Fibroblast of skin of left quadriceps (primary cell): ENCODE data around the gene MYO9A.
"Not testable (repeated sequence)": the region's sequence is repeated elsewhere in the genome, so short reads cannot be mapped to it uniquely, and the experiment has no call there.

Source experiments
- DNase-seq, 2 experiments: peaks; one replicate each; pipeline ENCODE4 v3.0.0-alpha.2; 2013; ENCODE audit warnings: low read depth in 2 of 2

The MYO9A gene

DNA sequence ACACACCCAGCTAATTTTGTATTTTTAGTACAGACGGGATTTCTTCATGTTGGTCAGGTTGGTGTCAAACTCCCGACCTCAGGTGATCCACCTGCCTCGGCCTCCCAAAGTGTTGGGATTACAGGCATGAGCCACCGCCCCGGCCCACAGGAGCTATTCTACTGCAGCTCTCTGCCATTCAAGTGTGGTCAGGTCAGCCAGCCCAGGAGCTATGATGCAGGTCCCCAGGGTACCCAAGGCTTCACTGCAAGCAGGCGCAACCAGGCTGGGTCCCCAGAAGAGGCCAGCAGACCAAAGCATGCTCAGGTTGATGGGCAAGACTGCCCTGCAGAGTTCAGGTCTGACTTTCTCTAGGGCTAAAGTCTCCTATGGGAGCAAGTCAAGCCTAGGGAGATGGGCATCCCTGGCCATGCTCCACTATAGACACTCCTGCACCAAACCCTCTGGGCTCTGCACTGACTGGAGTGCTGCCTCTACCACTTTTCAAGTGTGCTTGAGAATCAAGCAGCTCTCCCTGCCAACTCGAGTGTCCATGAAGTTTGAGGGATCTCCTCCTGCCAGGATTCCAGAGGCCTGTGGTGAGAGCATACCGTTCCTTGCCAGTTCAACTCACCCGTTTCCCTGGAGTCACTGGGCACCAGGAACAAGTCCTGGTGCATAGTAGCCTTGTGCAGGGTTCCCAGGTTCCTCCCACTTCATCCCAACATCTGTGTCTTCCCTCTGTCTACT lies 30.9 kb downstream of the MYO9A start:
- no peak for DNase-seq

DNA sequence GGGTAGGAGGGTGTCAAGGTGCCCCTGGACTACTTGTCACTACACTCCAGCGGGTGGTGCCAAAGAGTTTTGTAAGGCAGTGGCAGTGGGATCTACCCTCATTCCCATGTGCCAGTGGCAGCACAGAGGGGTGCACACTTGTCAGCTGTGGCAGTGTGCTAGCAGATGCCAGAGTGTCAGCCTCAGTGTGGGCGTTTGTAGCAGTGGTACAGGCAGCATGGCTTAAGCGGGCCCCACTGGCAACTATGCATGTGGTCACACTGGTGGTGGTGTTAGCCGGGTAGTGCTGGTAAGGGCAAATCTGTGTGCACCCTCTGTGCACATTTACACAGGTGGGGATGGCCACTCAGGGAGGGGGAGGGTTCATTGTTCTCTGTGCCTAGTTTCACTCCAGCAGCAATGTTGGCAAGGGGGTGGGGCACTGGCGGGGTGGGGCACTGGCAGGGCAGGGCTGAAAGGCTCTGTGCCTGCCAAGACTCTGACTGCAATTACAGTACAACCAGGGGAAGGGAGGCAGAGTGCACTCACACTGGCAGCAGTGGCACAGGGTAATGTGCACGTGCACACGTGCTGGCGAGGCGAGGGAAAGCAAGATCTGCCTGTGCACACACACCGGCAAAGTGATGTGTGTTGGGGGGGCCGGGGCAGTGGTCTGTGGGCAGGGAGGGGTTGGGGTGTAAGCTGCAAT lies 31.8 kb downstream of the MYO9A start:
- DNase-seq: no peak

DNA sequence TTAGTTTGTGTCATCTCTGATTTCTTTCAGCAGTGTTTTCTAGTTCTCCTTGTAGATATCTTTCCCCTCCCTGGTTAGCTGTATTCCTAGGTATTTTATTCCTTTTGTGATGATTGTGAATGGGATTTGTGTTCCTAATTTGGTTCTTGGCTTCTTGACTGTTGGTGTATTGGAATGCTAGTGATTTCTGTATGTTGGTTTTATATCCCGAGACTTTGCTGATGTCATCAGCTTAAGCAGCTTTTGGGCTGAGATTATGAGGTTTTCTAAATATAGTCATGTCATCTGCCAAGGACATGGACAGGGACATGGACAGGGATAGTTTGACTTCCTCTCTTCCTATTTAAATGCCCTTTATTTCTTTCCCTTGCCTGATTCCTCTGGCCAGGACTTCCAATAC lies 35.8 kb downstream of the MYO9A start:
- DNase-seq: no peak

DNA sequence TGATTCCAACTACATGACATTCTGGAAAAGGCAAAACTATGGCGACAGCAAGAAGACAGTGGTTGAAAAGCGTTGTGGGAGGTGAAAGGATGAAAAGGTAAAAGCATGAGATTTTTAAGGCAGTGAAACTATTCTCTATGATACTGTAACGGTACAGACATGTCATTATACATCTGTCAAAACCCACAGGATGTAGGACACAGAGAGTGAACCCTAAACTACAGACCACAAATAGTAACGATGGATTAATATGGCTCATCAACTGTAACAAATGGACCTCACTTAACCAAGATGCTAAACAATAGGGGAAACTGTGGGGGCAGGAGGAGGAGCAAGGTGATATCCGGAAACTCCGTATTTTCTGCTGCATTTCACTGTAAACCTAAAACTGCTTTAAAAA lies 39.1 kb downstream of the MYO9A start:
- DNase-seq: no peak

DNA sequence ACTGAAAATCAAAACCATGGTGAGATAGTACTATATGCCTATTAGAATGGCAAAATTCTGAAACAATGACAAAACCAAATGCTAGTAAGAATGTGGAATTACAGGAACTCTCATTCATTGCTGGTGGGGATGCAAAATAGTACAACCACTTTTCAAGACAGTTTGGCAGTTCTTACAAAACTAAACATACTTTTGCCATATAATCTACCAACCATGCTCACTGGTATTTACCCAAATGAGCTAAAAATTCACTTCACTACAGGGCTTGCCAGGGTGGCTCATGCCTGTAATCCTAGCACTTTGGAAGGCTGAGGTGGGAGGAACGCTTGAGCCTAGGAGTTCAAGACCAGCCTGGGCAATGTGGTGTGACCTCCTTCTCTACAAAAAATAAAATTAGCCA lies 40.0 kb downstream of the MYO9A start:
- DNase-seq: no peak

DNA sequence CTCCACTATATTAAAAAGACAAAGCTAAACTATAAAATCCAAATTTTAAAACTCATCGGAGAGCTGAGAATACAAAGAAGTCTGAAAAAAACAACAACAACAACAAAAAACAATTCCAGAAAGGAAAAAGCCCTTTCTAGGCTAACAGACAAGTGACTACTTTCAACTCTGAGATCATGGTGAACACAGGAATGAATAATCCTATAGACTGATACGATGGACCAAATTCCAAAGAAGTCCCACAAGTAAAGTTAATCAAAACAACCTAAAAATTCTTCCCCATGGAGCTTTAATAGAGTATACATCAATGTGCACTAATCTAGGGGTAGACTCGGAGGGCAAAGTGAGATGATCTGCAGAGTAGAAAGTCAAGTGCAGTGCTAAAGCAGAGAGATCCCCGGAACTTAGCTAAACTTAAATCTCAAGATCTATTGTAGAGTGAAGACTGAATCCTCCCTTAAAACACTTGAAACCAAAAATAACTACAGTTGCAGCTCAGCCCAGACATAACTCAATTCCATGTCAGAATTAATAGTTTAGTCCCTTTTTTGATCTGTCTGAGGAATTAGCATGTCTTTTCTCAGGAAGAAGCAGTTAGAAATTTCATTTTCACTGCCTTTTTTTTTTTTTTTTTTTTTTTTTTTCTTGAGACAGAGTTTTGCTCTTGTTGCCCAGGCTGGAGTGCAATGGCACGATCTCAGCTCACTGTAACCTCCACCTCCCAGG lies 43.5 kb downstream of the MYO9A start:
- DNase-seq: no peak

DNA sequence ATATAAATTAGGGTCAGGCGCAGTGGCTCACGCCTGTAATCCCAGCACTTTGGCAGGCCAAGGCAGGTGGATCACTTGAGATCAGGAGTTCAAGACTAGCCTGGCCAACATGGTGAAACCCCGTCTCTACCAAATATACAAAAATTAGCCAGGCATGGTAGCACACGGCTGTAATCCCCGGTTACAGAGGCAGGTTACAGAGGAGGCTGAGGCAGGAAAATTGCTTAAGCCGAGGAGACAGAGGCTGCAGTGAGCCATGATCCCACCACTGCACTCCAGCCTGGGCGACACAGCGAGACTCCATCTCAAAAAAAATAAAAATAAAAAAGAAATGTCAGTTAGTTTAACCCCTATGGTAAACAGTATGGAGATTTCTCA lies 46.5 kb downstream of the MYO9A start:
- not testable (repeated sequence) for DNase-seq

DNA sequence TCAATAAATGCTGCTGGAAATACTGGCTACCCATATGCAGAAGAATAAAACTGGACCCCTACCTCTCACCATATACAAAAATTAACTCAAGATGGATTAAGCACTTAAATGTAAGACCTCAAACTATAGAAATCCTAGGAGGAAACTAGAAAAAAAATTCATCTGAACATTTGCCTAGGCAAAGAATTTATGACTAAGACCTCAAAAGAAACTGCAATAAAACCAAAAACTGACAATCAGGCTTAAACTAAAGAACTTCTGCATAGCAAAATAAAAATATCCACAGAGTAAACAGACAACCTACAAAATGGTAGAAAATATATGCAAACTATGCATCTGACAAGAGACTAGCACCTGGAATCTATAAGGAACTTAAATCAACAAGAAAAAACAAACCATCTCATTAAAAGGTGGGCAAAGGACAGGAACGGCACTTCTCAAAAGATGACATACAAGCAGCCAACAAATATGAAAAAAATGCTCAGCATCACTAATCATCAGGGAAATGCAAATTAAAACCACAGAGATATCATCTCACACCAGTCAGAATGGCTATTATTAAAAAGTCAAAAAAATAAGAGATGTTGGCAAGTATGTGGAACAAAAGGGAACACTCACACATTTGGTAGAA lies 47.0 kb downstream of the MYO9A start:
- DNase-seq: no peak

DNA sequence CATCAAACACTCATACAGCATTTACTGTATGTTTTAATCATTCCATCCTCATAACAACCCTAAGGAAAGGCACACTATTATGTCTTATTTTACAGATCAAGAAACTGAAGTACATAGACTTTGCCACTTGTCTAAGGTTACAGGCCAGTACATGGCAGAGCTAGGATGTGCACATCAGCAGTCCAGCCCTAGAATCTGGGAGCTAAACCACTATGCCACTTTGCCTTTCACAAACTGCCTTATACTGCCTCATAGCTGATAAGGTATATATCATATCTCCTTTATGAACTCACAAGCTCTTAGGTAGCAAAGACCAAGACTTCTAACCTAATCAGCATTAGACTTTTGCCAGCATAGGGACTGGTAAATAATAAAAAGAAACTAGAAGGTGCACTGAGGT lies 49.1 kb downstream of the MYO9A start:
- DNase-seq: no peak

DNA sequence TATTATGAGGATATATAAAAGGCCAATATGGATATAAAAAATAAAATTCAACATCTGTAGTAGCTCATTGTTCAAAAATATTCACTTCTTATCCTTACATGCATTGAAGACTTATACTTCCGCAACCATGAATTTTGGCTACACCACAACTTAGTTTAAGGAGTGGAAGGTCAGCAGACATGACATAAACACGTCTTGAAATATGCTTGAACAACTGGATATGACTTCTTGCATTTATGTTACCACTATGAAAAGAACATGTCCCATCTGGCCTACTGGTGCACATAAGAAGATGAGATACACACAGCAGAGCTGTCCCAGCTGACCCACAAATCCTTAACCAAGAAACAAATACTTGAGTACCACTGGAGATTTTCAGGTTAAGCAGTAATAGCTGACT lies 52.1 kb downstream of the MYO9A start:
- DNase-seq: no peak

DNA sequence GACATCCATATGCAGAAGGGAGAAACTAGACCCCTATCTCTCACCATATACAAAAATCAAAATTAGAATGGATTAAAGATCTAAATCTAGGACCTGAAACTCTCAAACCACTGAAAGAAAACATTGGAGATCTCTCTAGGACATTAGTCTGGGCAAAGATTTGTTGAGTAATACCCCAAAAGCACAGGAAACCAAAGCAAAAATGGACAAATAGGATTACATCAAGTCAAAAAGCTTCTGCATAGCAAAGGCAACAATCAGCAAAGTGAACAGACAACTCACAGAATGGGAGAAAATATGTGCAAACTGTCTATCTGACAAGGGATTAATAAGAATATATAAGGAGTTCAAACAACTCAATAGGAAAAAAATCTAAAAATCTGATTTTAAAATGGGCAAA lies 54.8 kb downstream of the MYO9A start:
- DNase-seq: no peak

DNA sequence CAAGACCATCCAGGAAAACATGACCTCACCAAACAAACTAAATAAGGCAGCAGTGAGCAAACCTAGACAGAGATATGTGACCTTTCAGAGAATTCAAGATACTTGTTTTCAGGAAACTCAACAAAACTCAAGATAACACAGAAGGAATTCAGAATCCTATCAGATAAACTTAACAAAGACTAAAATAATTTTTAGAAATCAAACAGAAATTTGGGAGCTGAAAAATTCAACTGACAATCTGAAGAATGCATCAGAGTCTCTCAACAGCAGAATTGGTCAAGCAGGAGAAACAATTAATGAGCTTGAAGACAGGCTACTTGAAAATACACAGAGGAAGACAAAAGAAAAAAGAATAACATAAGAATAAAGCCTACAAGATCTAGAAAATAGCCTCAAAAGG lies 55.6 kb downstream of the MYO9A start:
- no peak for DNase-seq

DNA sequence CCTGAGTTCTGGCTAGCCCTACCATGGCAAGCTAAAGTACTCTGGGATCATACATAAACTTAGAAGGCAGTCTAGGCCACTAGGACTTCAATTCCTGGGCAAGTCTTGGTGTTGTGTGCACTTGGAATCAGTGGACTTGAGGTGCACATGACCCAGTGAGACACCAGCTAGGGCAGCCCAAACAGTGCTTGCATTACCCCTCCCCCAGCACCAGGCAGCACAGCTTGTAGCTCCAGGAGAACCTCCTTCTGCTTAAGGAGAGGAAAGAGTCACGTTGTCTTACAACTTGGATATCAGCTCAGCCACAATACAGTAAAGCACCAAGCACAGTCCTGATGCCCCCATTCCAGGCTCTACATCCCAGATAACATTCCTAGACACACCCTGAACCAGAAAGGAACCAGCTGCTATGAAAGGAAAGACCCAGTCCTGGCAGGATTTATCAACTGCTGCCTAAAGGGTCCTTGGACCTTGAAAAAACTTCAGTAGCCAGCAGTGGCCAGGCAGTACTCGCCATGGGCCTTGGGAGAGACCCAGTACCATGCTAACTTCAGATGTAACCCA lies 57.2 kb downstream of the MYO9A start:
- DNase-seq: no peak

DNA sequence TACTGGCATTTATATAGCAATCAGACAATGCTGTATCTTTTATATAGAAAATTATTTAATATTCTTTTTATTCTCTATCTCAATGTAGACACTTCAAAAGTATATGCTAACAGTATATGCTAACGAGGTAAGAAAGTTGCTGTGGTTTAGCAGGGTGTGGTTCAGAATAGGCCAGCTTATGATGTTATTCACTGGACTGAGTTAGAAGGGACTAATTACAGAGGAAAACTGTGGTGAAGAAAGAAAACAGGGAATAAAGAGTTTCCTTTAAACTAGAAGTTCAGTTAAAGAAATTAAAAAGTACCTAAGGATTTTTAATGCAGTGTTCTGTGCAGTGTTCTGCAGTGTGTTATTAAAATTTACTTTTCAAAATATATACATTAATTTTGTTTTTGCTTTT lies 59.4 kb downstream of the MYO9A start:
- no peak for DNase-seq

DNA sequence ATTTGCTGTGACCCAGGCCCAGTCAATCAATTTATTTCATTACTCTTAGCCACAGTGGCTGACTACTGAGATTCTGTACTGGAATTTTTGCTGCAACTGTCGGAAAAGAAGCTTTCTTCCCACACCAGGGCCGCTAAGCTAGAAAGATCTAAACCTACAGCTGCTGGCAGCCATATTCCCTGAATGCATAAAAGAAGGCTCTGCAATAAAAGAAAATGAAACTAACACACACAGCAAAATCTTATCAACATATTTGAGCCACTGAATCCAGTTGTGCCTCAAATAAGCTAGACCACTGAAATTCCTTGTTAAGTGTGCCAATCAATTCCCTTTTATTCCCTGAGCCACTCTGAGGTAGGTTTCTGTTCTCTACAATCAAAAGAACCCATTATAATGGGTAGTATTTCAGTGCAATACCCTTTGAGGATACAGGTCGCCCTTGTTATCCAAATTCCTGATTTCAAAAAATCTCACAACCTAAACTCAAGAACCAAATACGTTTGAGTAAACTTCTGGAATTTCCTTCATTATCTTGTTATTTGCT lies 60.3 kb downstream of the MYO9A start:
- DNase-seq: no peak

DNA sequence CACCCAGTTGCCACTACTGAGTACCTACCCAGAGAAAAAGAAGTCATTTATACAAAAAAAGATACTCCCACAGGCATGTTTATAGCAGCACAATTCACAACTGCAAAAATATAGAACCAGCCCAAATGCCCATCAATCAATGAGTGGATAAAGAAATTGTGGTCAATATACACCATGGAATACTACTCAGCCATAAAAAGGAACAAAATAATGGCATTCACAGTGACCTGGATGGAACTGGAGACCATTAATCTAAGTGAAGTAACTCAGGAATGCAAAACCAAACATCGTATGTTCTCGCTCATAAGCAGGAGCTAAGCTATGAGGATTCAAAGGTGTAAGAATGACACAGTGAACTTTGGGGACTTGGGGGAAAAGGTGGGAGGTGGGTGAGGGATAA lies 61.7 kb downstream of the MYO9A start:
- DNase-seq: not testable (repeated sequence)

DNA sequence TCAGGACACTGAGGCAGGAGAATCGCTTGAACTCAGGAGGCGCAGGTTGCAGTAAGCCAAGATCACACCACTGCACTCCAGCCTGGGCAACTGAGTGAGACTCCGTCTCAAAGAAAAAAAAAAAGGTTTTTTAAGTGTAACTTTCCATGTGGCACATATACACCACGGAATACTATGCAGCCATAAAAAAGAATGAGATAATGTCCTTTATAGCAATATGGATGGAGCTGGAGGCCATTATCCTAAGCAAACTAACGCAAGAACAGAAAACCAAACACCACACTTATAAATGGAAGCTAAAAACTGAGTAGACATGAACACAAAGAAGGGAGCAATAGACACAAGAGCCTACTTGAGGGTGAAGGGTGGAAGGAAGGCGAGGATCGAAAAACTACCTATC lies 64.7 kb downstream of the MYO9A start:
- DNase-seq: not testable (repeated sequence)

DNA sequence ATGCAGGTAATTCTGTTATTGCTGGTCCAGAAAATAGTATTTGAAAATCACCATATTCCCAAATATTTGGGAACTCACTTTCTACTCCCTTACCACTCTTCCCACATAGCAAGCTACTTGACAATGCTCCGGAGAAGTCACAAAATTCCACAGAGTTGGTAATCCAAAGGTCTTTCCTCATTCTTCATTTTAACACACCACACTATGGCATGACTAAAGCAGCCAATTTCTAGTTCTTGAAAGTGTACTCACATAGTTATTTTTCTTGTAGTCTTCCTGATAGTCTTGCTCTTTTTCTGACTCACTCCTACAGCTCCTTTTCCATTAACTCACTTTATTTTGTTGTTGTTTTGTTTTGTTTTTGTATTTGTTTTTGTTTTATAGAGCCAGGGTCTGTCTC lies 67.2 kb downstream of the MYO9A start:
- DNase-seq: no peak

DNA sequence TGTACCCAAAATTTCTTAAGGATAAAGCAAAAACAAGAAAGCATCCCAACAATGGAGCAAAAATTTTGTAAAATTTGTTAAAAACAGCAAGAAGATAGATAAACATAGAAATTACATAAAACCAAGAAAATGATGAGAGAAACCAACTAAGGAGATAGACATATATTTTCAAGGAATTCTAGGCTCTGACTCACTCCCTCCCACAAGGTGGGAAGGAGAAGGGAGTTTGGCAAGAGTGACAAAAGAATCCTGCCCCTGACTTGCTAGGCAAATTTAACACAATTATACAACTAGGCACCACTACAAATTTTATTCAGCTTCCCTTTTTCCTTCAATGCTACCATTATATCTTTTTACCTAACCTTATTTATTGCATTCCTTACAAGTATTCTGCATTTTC lies 70.9 kb downstream of the MYO9A start:
- no peak for DNase-seq

DNA sequence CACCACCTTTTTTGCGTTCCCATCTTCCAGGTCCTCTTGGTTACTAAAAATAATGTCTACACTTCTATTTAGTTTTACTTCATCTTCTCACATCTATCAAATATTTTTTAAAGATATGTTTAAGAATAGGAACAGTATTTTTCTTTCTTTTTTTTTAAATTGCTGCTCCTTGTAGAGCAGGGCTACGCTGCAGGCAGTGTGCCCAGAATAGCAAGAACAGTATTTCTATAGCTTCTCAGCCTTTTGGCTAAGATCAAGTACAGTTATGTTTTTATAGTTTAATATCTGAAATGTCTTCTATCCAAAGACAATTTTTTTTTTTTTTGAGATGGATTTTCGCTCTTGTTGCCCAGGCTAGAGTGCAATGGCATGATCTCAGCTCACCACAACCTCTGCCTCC lies 73.0 kb downstream of the MYO9A start:
- no peak for DNase-seq

DNA sequence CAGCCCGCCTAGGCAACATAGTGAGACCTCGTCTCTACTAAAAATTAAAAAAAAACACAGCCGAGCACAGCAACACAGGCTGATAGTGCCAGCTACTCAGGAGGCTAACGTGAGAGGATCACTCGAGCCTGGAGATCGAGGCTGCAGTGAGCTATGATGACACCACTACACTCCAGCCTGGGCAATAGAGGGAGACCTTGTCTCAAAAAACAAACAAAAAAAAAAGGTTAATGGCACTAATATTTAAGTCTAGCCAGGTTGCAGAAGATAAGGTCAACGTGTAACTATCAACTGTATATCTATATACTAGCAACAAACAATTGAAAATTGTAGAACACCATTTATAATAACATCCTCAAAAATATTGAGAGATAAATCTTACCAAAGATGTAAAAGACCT lies 75.1 kb downstream of the MYO9A start:
- DNase-seq: no peak

DNA sequence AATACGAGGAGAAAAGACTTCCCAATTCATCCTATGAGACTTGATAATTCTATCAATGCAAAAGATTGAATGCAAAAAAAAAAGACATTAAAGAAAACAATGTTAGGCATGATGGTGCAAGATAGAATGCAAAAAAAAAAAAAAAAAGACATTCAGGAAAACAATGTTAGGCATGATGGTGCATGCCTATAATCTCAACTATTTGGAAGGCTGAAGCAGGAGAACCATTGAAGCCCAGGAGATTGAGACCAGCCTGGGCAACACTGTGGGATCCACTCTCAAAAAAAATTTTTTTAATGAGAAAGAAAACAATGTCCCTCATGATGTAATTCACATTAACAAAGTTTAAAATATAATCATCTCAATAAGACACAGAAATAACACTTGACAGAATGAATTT lies 75.9 kb downstream of the MYO9A start:
- DNase-seq: no peak
